Neural cell (in vitro differentiated cells): ENCODE results near the gene ARMC9. TPM values are rescaled to one million over a fixed set of nuclear protein-coding genes. Genes with fewer than 3 reads are reported as not detected.

Experiments used
- H2AFZ ChIP-seq: fragments of 200-600, 300-800 bp; sonication (generic), shearing (Covaris generic); 2 replicates; pipeline ENCODE4 v1.6.0; 2014; ENCODE audit warnings: low read depth, mild to moderate bottlenecking, antibody characterized with exemption, low read length, moderate library complexity
- H3F3A ChIP-seq: fragments of 200-600 bp; shearing (Covaris generic); 2 replicates; pipeline ENCODE4 v1.6.1; 2016; ENCODE audit warnings: mild to moderate bottlenecking, moderate library complexity, mixed read lengths, antibody characterized with exemption, low read length; ENCODE audit not compliant: insufficient read depth, poor library complexity, severe bottlenecking
- H3K27ac ChIP-seq: fragments of 200-600, 300-800 bp; sonication (generic), shearing (Covaris generic); 2 replicates; pipeline ENCODE4 v1.5.1; 2014; ENCODE audit warnings: mild to moderate bottlenecking, low read length, moderate library complexity
- H3K27me3 ChIP-seq: fragments of 300-800, 200-600 bp; sonication (generic), shearing (Covaris generic); 2 replicates; pipeline ENCODE4 v1.6.0; 2014; ENCODE audit warnings: mild to moderate bottlenecking, low read depth, low read length, moderate library complexity; ENCODE audit not compliant: insufficient read depth
- H3K36me3 ChIP-seq: fragments of 300-800, 200-600 bp; sonication (generic), shearing (Covaris generic); 2 replicates; pipeline ENCODE4 v1.5.1; 2014; ENCODE audit warnings: mild to moderate bottlenecking, antibody characterized with exemption, low read length, moderate library complexity; ENCODE audit not compliant: insufficient read depth
- H3K4me2 ChIP-seq: fragments of 300-800, 200-600 bp; sonication (generic), shearing (Covaris generic); 2 replicates; pipeline ENCODE4 v1.6.0; 2014; ENCODE audit warnings: mild to moderate bottlenecking, low read length
- H3K4me3 ChIP-seq: fragments of 300-800, 200-600 bp; sonication (generic), shearing (Covaris generic); 2 replicates; pipeline ENCODE4 v1.5.1; 2014; ENCODE audit warnings: mild to moderate bottlenecking, low read length, moderate library complexity
- H3K79me2 ChIP-seq: fragments of 200-600 bp; shearing (Covaris generic); replicated peaks from 2 replicates; pipeline ENCODE4 v1.6.0; 2014; ENCODE audit warnings: mild to moderate bottlenecking, low read length, moderate library complexity; ENCODE audit not compliant: insufficient read depth
- H3K9ac ChIP-seq: fragments of 300-800, 200-600 bp; sonication (generic), shearing (Covaris generic); 2 replicates; pipeline ENCODE4 v1.6.1; 2016; ENCODE audit warnings: mild to moderate bottlenecking, low read length, mixed read lengths
- H3K9me2 ChIP-seq: fragments of 200-600 bp; shearing (Covaris generic); 2 replicates; pipeline ENCODE4 v1.6.1; 2016; ENCODE audit warnings: mild to moderate bottlenecking, low read length, mixed read lengths; ENCODE audit not compliant: insufficient read depth
- H3K9me3 ChIP-seq: fragments of 200-600, 300-800 bp; sonication (generic), shearing (Covaris generic); 2 replicates; pipeline ENCODE4 v1.6.1; 2016; ENCODE audit warnings: mild to moderate bottlenecking, mixed run types, low read length, moderate library complexity, mixed read lengths
- H4K20me1 ChIP-seq: fragments of 200-600 bp; shearing (Covaris generic); 2 replicates; pipeline ENCODE4 v1.6.1; 2016; ENCODE audit warnings: mild to moderate bottlenecking, mixed run types; ENCODE audit not compliant: insufficient read depth
- EP300 ChIP-seq: fragments of 450-650 bp; conservative IDR thresholded peaks from 2 replicates; pipeline ENCODE4 v1.6.1; 2014; ENCODE audit warnings: antibody characterized with exemption, mild to moderate bottlenecking, moderate library complexity; ENCODE audit not compliant: poor library complexity, severe bottlenecking
- EZH2 ChIP-seq: fragments of 200-600, 300-800 bp; shearing (Covaris generic), sonication (generic); IDR thresholded peaks from 2 replicates; pipeline ENCODE4 v1.6.1; 2014; ENCODE audit warnings: antibody characterized with exemption, low read length, borderline replicate concordance, mild to moderate bottlenecking; ENCODE audit not compliant: insufficient read depth, poor library complexity, severe bottlenecking
- MXI1 ChIP-seq: fragments of 450-650 bp; conservative IDR thresholded peaks from 2 replicates; pipeline ENCODE4 v1.6.1; 2014; ENCODE audit warnings: antibody characterized with exemption, mild to moderate bottlenecking; ENCODE audit not compliant: poor library complexity, severe bottlenecking
- POLR2AphosphoS5 ChIP-seq: IDR thresholded peaks from 2 replicates; pipeline ENCODE4 v1.6.1; 2012
- RAD21 ChIP-seq: fragments of 450-650 bp; conservative IDR thresholded peaks from 2 replicates; pipeline ENCODE4 v1.6.1; 2014; ENCODE audit warnings: antibody characterized with exemption, mild to moderate bottlenecking, moderate library complexity
- SMC3 ChIP-seq: fragments of 450-650 bp; conservative IDR thresholded peaks from 2 replicates; pipeline ENCODE4 v1.6.1; 2014; ENCODE audit warnings: antibody characterized with exemption, mild to moderate bottlenecking, moderate library complexity; ENCODE audit not compliant: poor library complexity
- TAF1 ChIP-seq: IDR thresholded peaks from 2 replicates; pipeline ENCODE4 v1.6.1; 2012; ENCODE audit warnings: low read depth
- polyA plus RNA-seq: library from polyadenylated mRNA; depleted of rRNA; stranded (reverse); fragments of >200 nt; gene quantifications from 2 replicates; pipeline ENCODE4 v1.2.3, GENCODE V29; 2014
- TF ChIP-seq, protein P1 (sequence below): fragments of 450-650 bp; IDR thresholded peaks from 2 replicates; pipeline ENCODE4 v1.5.1; 2014; ENCODE audit warnings: antibody characterized with exemption, mild to moderate bottlenecking, moderate library complexity; ENCODE audit not compliant: poor library complexity, severe bottlenecking
- TF ChIP-seq, protein P2 (sequence below): IDR thresholded peaks from 2 replicates; pipeline ENCODE4 v1.6.1; 2012; ENCODE audit warnings: borderline replicate concordance

The ARMC9 gene
- polyA plus RNA-seq, 1 donor from 2014 or later, result 13.9 TPM

DNA sequence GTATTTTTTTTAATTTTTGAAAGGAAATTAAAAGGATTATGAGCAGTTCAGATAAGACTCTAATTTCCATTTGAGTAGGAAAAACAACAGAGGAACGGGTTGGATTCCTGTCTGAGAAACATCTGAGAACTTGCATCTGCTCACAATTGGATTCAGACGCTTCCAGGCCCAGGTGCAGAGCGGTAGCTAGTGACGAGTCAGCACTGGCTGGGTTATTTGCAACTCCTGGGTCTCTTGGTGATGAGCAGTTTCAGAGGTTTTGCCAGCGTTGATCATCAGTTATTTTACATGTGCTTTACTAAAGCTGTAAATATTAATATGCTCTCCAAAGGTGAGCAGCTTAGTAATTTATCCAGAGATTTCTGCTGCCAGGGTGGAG is 158.0 kb downstream of the ARMC9 start:
- Histone ChIP-seq H2AFZ (no peak overlapping the region), H3K27me3 (no peaks in the 10 kb centered on the region), H3K27ac (no peak overlapping the region), H3K9me2 (no peaks in the 10 kb centered on the region), H4K20me1 (no peaks in the 10 kb centered on the region), H3K9me3 (no peaks in the 10 kb centered on the region), H3K36me3 (no peaks in the 10 kb centered on the region), H3K9ac (no peak overlapping the region), H3K4me2 (no peak overlapping the region), H3F3A (no peaks in the 10 kb centered on the region), H3K79me2 (no peaks in the 10 kb centered on the region), H3K4me3 (no peak overlapping the region)
- TF ChIP-seq EZH2 (no peak), SMC3 (no peak), POLR2AphosphoS5 (no peak), TAF1 (no peak), EP300 (no peak), RAD21 (no peak), MXI1 (no peak)
- TF ChIP-seq, protein P1, sequence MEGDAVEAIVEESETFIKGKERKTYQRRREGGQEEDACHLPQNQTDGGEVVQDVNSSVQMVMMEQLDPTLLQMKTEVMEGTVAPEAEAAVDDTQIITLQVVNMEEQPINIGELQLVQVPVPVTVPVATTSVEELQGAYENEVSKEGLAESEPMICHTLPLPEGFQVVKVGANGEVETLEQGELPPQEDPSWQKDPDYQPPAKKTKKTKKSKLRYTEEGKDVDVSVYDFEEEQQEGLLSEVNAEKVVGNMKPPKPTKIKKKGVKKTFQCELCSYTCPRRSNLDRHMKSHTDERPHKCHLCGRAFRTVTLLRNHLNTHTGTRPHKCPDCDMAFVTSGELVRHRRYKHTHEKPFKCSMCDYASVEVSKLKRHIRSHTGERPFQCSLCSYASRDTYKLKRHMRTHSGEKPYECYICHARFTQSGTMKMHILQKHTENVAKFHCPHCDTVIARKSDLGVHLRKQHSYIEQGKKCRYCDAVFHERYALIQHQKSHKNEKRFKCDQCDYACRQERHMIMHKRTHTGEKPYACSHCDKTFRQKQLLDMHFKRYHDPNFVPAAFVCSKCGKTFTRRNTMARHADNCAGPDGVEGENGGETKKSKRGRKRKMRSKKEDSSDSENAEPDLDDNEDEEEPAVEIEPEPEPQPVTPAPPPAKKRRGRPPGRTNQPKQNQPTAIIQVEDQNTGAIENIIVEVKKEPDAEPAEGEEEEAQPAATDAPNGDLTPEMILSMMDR, result no peak
- TF ChIP-seq, protein P2, sequence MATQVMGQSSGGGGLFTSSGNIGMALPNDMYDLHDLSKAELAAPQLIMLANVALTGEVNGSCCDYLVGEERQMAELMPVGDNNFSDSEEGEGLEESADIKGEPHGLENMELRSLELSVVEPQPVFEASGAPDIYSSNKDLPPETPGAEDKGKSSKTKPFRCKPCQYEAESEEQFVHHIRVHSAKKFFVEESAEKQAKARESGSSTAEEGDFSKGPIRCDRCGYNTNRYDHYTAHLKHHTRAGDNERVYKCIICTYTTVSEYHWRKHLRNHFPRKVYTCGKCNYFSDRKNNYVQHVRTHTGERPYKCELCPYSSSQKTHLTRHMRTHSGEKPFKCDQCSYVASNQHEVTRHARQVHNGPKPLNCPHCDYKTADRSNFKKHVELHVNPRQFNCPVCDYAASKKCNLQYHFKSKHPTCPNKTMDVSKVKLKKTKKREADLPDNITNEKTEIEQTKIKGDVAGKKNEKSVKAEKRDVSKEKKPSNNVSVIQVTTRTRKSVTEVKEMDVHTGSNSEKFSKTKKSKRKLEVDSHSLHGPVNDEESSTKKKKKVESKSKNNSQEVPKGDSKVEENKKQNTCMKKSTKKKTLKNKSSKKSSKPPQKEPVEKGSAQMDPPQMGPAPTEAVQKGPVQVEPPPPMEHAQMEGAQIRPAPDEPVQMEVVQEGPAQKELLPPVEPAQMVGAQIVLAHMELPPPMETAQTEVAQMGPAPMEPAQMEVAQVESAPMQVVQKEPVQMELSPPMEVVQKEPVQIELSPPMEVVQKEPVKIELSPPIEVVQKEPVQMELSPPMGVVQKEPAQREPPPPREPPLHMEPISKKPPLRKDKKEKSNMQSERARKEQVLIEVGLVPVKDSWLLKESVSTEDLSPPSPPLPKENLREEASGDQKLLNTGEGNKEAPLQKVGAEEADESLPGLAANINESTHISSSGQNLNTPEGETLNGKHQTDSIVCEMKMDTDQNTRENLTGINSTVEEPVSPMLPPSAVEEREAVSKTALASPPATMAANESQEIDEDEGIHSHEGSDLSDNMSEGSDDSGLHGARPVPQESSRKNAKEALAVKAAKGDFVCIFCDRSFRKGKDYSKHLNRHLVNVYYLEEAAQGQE, result no peak

DNA sequence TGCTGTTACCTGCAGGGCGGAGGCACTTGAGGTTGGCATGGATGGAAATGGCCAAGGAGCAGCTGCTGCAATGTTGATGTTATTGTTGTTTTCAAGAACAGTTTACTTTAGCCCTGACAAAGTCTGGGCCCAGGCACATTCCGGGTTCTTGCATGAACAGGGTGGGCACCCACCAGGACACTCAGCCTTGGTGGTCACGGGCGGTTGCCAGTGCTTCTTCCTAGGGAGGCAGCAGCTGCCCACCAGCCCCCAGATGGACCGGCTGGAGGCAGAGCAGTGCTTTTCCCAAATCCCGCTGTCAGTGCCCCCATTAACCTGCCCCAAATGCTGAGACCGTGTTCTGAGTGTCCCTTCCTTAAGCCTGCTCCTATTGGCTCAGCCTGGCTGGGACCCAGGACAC is 158.6 kb downstream of the ARMC9 start:
- Histone ChIP-seq H4K20me1 (no peaks in the 10 kb centered on the region), H3K9me3 (no peaks in the 10 kb centered on the region), H2AFZ (no peak overlapping the region), H3K36me3 (no peaks in the 10 kb centered on the region), H3K9ac (no peak overlapping the region), H3K4me3 (no peak overlapping the region), H3K27me3 (no peaks in the 10 kb centered on the region), H3F3A (no peaks in the 10 kb centered on the region), H3K79me2 (no peaks in the 10 kb centered on the region), H3K27ac (no peak overlapping the region), H3K9me2 (no peaks in the 10 kb centered on the region), H3K4me2 (no peak overlapping the region)
- no peak for TF ChIP-seq EP300
- TF ChIP-seq MXI1, result no peak
- no peak for TF ChIP-seq TAF1
- TF ChIP-seq RAD21, result no peak
- TF ChIP-seq, protein P1, result no peak
- no peak for TF ChIP-seq POLR2AphosphoS5
- no peak for TF ChIP-seq SMC3
- TF ChIP-seq, protein P2, result no peak
- TF ChIP-seq EZH2, result no peak
